ENCODE results near the gene WDSUB1. TPM values are rescaled to one million over a fixed set of nuclear protein-coding genes. Genes with fewer than 3 reads are reported as not detected.
A peak's percentile ranks its signal among the peaks of the same experiment; 100 is the strongest.

WDSUB1 gene
- total and polyA plus RNA-seq, 10 donors = 5.2 to 14.8 (median 9.5) TPM

- 60 to 78% (median 71%) methylated on average over 3 of the region's 3 CpGs for WGBS, 5 donors
- H3K27me3 ChIP-seq (replicated peaks in 1 of 7) = no peaks in the 10 kb centered on the region
- no peak for DNase-seq
- H3K27ac ChIP-seq = no peak overlapping the region
- H3K4me1 ChIP-seq = peaks cover 0 to 7% (median 2%) of the 10 kb centered on the region in 6 donors
- intact Hi-C loops (cut with DNase I; ENCODE audit: low total_unique reads) = no loop called here
- H3K9me3 ChIP-seq = no peaks in the 10 kb centered on the region
- H3K4me3 ChIP-seq = no peak overlapping the region
- no peak for TF ChIP-seq POLR2A (IDR thresholded peaks at IDR 0.05)
- no peak for TF ChIP-seq CTCF (IDR thresholded peaks at IDR 0.05 in 8 of 11, conservative IDR thresholded peaks at IDR 0.05 in 3 of 11)
- no peak for TF ChIP-seq POLR2AphosphoS5 (IDR thresholded peaks at IDR 0.05)
- H3K36me3 ChIP-seq = peaks cover 0 to 90% (median 36%) of the 10 kb centered on the region in 6 donors
These were observed 53.9 kb downstream of the WDSUB1 start for GRCh38 chr2:159232456-159233170.

GRCh38 chr2:159230145-159230877 lies 56.2 kb downstream of the WDSUB1 start:
- DNase-seq = no peak
- 95 to 97% (median 95%) methylated on average over 14 to 19 of the region's 19 CpGs for WGBS, 5 donors
- H3K9me3 ChIP-seq = no peaks in the 10 kb centered on the region
- H3K4me3 ChIP-seq = no peak overlapping the region
- H3K27ac ChIP-seq = no peak overlapping the region
- H3K27me3 ChIP-seq (replicated peaks in 1 of 7) = no peaks in the 10 kb centered on the region
- intact Hi-C loops (cut with DNase I; ENCODE audit: low total_unique reads) = no loop called here
- no peak for TF ChIP-seq POLR2AphosphoS5 (IDR thresholded peaks at IDR 0.05)
- peaks cover 0 to 30% (median 21%) of the 10 kb centered on the region in 6 donors for H3K4me1 ChIP-seq
- H3K36me3 ChIP-seq = peaks cover 0 to 69% (median 23%) of the 10 kb centered on the region in 6 donors

- TF ChIP-seq POLR2A (IDR thresholded peaks at IDR 0.05) = no peak
- TF ChIP-seq POLR2AphosphoS5 (IDR thresholded peaks at IDR 0.05) = no peak
- TF ChIP-seq CTCF (IDR thresholded peaks at IDR 0.05 in 8 of 11, conservative IDR thresholded peaks at IDR 0.05 in 3 of 11) = no peak
- Histone ChIP-seq H3K27me3 (replicated peaks in 1 of 7) (no peaks in the 10 kb centered on the region), H3K4me1 (peaks cover 0 to 37% (median 28%) of the 10 kb centered on the region in 6 donors), H3K9me3 (no peaks in the 10 kb centered on the region), H3K4me3 (no peak overlapping the region), H3K27ac (no peak overlapping the region), H3K36me3 (peaks cover 0 to 62% (median 16%) of the 10 kb centered on the region in 6 donors)
- intact Hi-C loops (cut with DNase I; ENCODE audit: low total_unique reads) = no loop called here
- 90 to 93% (median 91%) methylated on average over 10 to 15 of the region's 15 CpGs for WGBS, 5 donors
- no peak for DNase-seq
These were observed 56.9 kb downstream of the WDSUB1 start for GRCh38 chr2:159229476-159230144.

GRCh38 chr2:159228081-159228581 lies 58.4 kb downstream of the WDSUB1 start:
- intact Hi-C loops (cut with DNase I; ENCODE audit: low total_unique reads) = no loop called here
- Histone ChIP-seq H3K36me3 (peaks cover 0 to 60% (median 12%) of the 10 kb centered on the region in 6 donors), H3K27me3 (replicated peaks in 1 of 7) (no peaks in the 10 kb centered on the region), H3K4me3 (no peak overlapping the region), H3K4me1 (peaks cover 0 to 46% (median 34%) of the 10 kb centered on the region in 6 donors), H3K9me3 (no peaks in the 10 kb centered on the region), H3K27ac (peak overlapping the region in 3 of 8 donors; percentile 31 to 76 (median 55))
- no peak for DNase-seq
- WGBS, 5 donors = 91 to 96% (median 93%) methylated on average over 14 of the region's 14 CpGs
- TF ChIP-seq POLR2A (IDR thresholded peaks at IDR 0.05) (no peak), POLR2AphosphoS5 (IDR thresholded peaks at IDR 0.05) (no peak), CTCF (IDR thresholded peaks at IDR 0.05 in 8 of 11, conservative IDR thresholded peaks at IDR 0.05 in 3 of 11) (no peak)
